ENCODE measurements around the gene MAD1L1.
A peak's percentile ranks its signal among the peaks of the same experiment; 100 is the strongest.

MAD1L1 gene

DNA sequence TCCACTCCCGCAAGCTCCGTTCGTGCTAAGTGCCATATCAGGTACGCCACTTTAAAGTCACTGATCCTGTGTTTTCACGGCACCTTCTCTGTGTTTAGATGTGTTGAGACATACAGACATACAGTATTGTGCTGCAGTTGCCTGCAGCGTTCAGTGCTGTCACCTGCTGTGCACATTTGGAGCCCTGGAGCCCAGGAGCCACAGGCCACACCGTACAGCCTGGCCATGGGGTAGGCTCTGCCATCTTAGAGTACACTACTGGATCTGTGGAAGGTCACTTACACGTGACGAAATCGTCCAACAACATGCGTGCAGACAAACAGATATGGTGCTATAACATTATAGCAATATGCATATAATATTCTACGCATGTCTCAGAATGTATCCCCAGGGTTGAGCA, 451.4 kb downstream of the MAD1L1 start:
- no peak overlapping the region for H3K4me3 ChIP-seq (ENCODE audit: low read length)
- no peak for DNase-seq (ENCODE audit: low read depth, low spot score)

DNA sequence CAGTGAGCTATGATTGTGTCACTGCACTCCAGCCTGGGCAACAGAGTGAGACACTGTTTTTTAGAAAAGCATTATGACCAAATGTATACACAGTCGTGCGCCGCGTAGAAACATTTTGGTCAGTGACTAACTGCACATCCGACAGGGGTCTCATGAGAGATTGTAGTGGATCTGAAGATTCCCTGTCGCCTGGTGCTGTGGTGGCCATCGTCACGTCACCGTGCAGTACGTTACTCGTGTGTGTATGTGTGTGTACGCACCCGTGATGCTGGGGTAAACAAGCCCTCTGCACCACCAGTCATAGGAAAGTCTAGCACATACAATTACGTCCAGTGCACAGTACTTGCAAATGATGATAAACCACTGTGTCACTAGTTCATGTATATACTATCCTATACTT, 453.3 kb downstream of the MAD1L1 start:
- no peak for DNase-seq (ENCODE audit: low read depth, low spot score)

GRCh38 chr7:1777122-1777521, 455.6 kb downstream of the MAD1L1 start:
- no peak overlapping the region for H3K4me3 ChIP-seq (ENCODE audit: low read length)
- DNase-seq (ENCODE audit: low read depth, low spot score) = no peak

More for the DNA sequence above, 453.3 kb downstream of the MAD1L1 start:
- no peak overlapping the region for H3K4me3 ChIP-seq (ENCODE audit: low read length)

DNA sequence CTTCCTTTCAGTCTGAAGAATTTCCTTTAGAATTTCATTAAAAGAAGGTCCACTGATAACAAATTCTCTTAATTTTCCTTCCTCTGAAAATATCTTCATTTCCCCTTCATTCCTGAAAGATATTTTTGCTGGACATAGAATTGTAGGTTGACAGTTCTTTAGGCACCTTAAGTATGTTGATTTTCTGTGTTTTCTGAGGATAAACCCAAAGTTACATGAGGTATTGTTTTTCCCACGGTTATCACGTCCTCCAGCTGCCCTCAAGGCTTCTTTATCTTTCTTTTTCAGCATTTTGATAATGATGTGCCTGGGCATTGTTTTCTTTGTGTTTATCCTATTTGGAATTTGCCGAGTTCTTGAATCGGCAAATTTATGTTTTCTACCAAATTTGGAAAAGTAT, 457.4 kb downstream of the MAD1L1 start:
- no peak for DNase-seq (ENCODE audit: low read depth, low spot score)
- no peak overlapping the region for H3K4me3 ChIP-seq (ENCODE audit: low read length)

- no peak overlapping the region for H3K4me3 ChIP-seq (ENCODE audit: low read length)
- DNase-seq (ENCODE audit: low read depth, low spot score) = no peak
Observed at GRCh38 chr7:1770331-1770730, 462.4 kb downstream of the MAD1L1 start.

DNA sequence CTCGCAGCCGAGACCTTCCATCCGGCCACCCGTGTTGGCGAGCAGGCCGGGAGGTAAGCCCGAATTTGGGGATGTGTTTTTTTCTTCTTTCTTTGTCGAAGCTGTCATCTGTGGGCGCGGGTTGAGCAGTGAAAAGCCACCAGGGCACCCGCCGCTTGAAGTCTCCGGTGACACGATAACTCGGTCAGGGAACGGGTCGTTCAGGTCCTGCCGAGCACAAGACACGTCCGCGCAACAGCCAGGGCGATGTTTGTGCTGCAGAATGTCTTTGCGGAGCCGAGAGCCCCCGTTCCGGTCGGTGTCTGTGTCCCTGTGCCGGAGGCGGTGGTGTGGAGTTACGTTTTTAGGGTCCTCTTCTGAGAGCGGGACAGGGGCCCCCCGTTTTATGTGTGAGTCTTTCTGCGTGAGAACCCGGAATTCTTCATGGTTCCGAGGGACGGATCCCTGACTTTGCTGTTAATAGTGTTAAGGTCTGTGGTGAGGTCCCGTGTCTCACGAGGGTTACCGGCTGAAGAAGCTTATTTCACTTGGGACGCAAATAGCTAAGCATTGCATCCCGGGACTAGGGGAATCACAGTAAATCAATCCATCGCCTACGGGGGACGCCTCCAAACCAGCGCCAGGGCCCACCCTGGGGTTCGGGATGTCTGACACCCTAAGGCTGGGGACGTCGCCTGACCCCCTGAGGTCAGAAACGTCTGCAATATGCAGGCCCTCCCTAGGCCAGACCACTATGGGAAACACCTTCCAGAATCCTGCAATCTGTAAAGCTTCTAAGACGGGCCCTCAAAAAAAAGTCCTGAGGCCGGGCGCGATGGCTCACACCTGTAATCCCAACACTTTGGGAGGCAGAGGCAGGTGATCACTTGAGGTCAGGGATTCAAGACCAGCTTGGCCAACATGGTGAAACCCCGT, 463.2 kb downstream of the MAD1L1 start:
- H3K4me3 ChIP-seq (ENCODE audit: low read length) = no peak overlapping the region
- no peak for DNase-seq (ENCODE audit: low read depth, low spot score)

DNA sequence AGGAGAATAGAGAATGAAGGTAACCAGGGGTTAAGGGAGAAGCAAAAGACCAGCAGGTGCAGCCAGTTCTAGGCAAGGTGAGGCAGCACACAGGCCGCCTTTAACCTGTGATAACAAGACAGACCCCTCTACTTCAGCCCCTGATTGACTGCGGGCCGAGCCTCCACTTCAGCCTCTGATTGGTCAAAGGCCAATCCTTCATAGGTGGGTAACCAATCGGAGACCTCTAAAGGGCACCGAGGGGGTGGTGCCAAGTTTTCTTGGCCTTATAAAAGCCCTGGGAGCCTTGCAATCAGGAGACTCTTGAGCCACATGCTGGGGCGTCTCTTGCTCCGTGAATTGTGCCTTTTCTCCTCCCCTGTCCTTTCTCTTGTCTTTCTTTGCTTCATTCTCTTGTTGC, 463.9 kb downstream of the MAD1L1 start:
- H3K4me3 ChIP-seq (ENCODE audit: low read length) = no peak overlapping the region
- peak; percentile 32 for DNase-seq (ENCODE audit: low read depth, low spot score)

GRCh38 chr7:1767524-1767923, 465.2 kb downstream of the MAD1L1 start:
- no peak overlapping the region for H3K4me3 ChIP-seq (ENCODE audit: low read length)
- DNase-seq (ENCODE audit: low read depth, low spot score) = no peak
